Mesothelial cell of epicardium (in vitro differentiated cells): ENCODE results near the gene PTPRN2. TPM values are rescaled to one million over a fixed set of nuclear protein-coding genes. Genes with fewer than 3 reads are reported as not detected.

Experiments
- DNase-seq, 2 experiments: peaks; one replicate each; pipeline ENCODE4 v3.0.0; 2021; ENCODE audit warnings: low spot score in 2 of 2; ENCODE audit not compliant: unreplicated experiment in 2 of 2
- H3K27ac Mint-ChIP-seq: 2 replicates; pipeline ENCODE4 v1.8.0; 2021; ENCODE audit warnings: mixed read lengths
- H3K27me3 Mint-ChIP-seq: 2 replicates; pipeline ENCODE4 v1.8.0; 2021; ENCODE audit warnings: low read depth, mixed read lengths
- H3K36me3 Mint-ChIP-seq: 2 replicates; pipeline ENCODE4 v1.8.0; 2021; ENCODE audit warnings: mixed read lengths
- H3K4me1 Mint-ChIP-seq: 2 replicates; pipeline ENCODE4 v1.8.0; 2021; ENCODE audit warnings: mixed read lengths
- H3K4me3 Mint-ChIP-seq: 2 replicates; pipeline ENCODE4 v1.8.0; 2021; ENCODE audit warnings: mild to moderate bottlenecking, moderate library complexity, mixed read lengths
- H3K9me3 Mint-ChIP-seq: 2 replicates; pipeline ENCODE4 v1.8.0; 2021; ENCODE audit warnings: mixed read lengths
- CTCF ChIP-seq: fragments of 200-600 bp; sonication (generic); IDR thresholded peaks from one replicate; pipeline ENCODE4 v1.5.0; 2021; ENCODE audit warnings: antibody characterized with exemption; ENCODE audit not compliant: unreplicated experiment
- total RNA-seq: library from RNA; stranded (reverse); gene quantifications from 3 replicates; pipeline ENCODE4 v1.2.1, GENCODE V29; 2021

Gene PTPRN2
- total RNA-seq, 1 donor from 2014 or later, result 2.2 TPM

GRCh38 chr7:158241919-158242318, 345.7 kb downstream of the PTPRN2 start:
- no peaks in the 10 kb centered on the region for H3K4me1 Mint-ChIP-seq
- H3K27ac Mint-ChIP-seq, result no peak overlapping the region
- H3K36me3 Mint-ChIP-seq, result no peaks in the 10 kb centered on the region
- H3K27me3 Mint-ChIP-seq, result no peaks in the 10 kb centered on the region
- no peak for DNase-seq
- TF ChIP-seq CTCF, result no peak
- H3K4me3 Mint-ChIP-seq, result no peak overlapping the region
- peaks cover 30% of the 10 kb centered on the region for H3K9me3 Mint-ChIP-seq

GRCh38 chr7:158240801-158241200, 346.8 kb downstream of the PTPRN2 start:
- H3K36me3 Mint-ChIP-seq, result no peaks in the 10 kb centered on the region
- H3K27ac Mint-ChIP-seq, result no peak overlapping the region
- no peaks in the 10 kb centered on the region for H3K4me1 Mint-ChIP-seq
- H3K9me3 Mint-ChIP-seq, result peaks cover 26% of the 10 kb centered on the region
- TF ChIP-seq CTCF, result no peak
- H3K4me3 Mint-ChIP-seq, result no peak overlapping the region
- H3K27me3 Mint-ChIP-seq, result no peaks in the 10 kb centered on the region
- no peak for DNase-seq

GRCh38 chr7:158239290-158239981, 348.2 kb downstream of the PTPRN2 start:
- H3K4me3 Mint-ChIP-seq, result no peak overlapping the region
- no peak for DNase-seq
- H3K27ac Mint-ChIP-seq, result no peak overlapping the region

GRCh38 chr7:158238616-158239289, 348.9 kb downstream of the PTPRN2 start:
- Mint-ChIP-seq H3K4me1 (no peaks in the 10 kb centered on the region), H3K27me3 (no peaks in the 10 kb centered on the region), H3K4me3 (no peak overlapping the region), H3K36me3 (no peaks in the 10 kb centered on the region), H3K9me3 (peaks cover 42% of the 10 kb centered on the region), H3K27ac (no peak overlapping the region)
- no peak for TF ChIP-seq CTCF
- no peak for DNase-seq

More at GRCh38 chr7:158239290-158239981, 348.2 kb downstream of the PTPRN2 start:
- H3K9me3 Mint-ChIP-seq, result peaks cover 35% of the 10 kb centered on the region
- no peaks in the 10 kb centered on the region for H3K4me1 Mint-ChIP-seq
- no peaks in the 10 kb centered on the region for H3K27me3 Mint-ChIP-seq
- TF ChIP-seq CTCF, result no peak
- H3K36me3 Mint-ChIP-seq, result no peaks in the 10 kb centered on the region

- Mint-ChIP-seq H3K27ac (no peak overlapping the region), H3K4me3 (no peak overlapping the region), H3K27me3 (no peaks in the 10 kb centered on the region), H3K4me1 (no peaks in the 10 kb centered on the region), H3K36me3 (no peaks in the 10 kb centered on the region), H3K9me3 (peaks cover 44% of the 10 kb centered on the region)
- no peak for DNase-seq
- TF ChIP-seq CTCF, result no peak
These were observed 349.8 kb downstream of the PTPRN2 start for GRCh38 chr7:158237672-158238335.
